HG03575 (cell line): ENCODE results near the gene RBBP4.

Experiments
- ATAC-seq: cut with Tn5 transposase; IDR thresholded peaks from one replicate; pipeline ENCODE4 v1.9.1; 2021; ENCODE audit not compliant: unreplicated experiment, insufficient number of reproducible peaks, low FRiP score; ENCODE audit errors: extremely low read depth

Gene RBBP4

DNA sequence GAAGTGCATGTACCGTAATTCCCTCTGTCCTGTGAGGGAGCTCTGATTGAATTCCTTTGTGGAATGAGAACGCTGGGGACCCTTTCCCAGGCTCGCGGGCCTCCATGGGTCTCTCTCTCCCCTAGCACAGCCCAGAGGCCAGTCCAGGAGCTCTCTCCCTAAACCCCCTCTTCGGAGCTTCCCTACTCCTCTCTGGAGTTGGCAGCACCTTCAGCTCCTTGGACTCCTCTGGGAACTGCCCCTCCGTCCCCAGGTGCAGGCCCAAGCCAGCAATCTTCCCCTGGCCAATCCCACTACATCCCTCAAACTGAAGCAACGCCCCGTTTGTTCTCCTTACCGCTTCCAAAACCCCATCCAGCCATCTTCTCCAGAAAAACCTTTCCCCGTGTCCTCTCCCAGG, 62.1 kb downstream of the RBBP4 start:
- ATAC-seq = no peak

GRCh38 chr1:32714277-32714676, 63.3 kb downstream of the RBBP4 start:
- ATAC-seq = no peak

DNA sequence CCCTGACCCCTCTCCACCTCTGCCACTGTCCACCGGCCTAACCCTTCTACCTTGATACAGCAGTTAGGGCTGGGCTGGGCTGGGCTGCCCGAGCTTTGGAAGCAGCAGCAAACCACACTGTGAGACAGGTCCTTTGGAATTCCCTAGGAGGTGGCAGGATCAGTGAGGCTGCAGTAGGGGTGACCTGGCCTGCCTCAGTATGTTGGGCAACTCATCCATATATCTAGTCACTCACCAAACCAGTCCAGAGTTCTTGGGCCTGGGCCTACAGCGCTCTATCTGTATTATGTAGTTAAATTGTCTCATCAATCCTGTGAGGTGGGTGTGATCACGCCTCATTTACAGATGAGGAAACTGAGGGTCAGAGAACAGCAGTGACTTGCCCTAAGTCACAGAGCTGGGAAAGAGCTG, 64.9 kb downstream of the RBBP4 start:
- ATAC-seq = no peak

DNA sequence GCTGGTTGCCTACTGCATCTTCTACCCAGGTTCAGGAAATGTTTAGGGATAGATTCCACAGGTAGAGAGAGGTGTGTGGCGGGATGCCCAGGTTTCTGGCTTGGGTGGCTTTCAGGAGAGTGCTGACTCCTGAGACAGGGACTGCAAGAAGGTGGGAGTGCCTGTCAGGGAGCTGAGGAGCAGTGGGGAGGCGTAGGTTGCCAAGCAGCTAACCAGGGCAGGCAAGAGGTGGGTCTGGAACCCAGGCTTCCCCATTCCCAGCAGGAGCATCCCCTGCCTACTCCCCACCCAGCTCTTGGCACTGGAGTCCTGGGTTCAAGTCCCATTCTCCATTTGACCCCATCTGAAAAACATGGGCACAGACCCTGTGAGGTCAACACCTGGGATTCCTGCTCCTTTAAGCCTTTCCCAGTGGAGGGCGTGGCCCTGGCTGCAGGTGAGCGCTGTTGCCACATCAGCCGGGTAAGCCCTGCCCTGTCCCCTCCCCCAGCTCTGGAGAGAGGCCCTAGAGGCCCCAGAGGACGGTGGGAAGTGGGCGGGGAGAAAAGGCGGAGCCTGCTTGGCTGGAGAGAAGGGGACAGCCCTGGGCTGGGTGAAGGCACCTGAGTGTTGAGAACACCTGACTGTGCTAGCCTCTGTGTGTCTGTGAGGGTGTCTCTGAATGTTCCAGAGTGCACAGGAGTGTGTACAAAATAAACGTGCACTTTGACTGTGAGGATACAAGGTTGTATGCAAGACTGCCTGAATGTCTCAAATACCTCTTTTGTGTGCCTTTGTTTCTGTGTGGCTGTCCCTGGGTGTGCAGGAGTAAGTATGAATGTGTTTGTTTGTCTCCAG, 65.5 kb downstream of the RBBP4 start:
- ATAC-seq = no peak

GRCh38 chr1:32717503-32717902, 66.5 kb downstream of the RBBP4 start:
- ATAC-seq = no peak

- no peak for ATAC-seq
These were observed 67.0 kb downstream of the RBBP4 start for GRCh38 chr1:32718036-32718435.

DNA sequence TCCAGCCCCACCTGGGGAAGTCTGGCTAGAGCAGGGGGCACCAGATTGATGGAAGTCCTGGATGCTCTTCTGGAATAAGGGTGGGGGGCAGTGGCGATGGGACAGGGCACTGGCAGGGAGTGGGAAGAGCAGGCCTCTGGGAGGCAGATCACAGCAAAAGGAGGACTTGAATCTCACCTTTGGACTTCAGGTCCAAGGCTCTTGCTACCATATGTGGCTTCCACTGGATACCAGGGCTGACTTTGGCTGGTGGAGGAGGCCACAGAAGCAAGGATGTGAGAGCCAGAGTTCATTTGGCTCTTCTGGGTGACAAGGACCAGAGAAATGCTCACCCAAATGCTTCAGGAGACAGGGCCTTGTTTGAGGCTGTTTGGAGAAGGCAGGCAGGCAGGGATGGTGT, 67.5 kb downstream of the RBBP4 start:
- no peak for ATAC-seq

DNA sequence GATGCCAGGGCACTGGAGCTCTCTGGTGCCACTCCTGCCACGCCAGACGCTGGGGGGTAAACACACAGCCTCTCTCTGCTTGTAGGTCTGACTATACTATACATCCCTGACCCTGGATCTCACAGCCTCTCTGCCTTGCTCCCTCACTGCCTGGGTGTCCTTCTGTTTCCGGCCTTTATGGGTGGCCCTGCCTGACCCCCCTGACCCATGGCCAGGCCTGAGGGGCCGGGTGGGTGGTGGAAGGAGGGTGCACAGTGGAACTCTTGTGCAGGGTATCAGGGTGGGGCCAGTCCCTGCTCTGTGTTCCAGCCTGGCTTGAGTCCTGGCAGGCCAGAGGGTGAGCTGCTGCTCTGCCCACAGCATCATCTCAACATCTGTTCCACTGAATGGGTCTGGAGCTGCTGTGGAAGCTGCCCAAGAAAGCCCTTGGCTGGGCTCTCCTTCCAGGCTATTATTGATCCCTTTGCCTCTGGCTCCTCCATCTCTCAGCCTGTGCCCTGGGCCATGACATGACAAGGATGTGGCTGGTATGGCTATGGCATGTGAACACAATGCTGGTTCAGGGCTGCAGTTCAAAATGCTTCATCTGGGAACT, 68.8 kb downstream of the RBBP4 start:
- no peak for ATAC-seq

DNA sequence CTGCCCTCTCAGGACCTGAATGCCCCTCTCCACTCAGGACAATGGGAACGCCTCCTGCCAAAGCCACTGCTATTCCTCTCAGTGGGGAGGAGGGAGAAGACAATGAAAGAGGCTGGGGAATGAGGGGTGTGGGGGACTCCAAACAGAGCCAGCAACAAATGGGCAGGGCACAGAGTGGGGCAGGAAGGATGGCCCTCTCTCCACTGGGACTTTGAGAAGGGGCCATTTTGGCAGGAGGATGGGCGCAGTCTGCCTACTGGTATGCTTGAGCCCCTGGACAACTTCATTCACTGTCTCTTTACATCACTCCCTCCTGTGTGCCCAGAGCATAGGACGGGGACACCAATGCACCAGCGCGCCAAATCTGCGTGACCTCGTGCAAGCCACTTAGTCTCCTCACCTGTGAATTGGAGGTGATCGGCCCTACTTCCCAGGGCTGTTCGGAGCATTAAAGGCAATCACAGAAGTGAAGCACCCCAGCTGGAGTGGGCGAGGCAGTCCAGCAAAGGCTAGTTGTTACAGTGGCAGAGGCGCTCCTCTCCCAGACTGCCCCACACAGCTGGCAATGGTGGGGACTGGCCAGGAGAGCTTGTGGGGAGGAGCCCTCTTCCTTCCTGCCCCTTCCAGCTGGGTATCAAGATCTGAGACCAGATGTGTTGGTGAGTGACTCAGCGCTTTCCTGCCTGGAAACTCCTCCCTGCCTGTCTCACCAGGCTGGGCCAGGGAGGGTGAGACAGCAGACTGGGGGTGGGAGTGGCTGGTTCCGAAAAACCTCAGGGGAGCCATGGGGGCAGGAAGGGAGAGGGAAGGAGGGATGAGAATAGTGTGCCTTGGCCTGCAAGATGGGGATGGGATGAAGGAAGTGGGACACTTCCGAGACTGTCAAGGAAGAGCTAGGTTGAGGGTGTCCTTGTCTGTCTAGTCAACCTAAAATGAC, 73.9 kb downstream of the RBBP4 start:
- ATAC-seq = no peak

DNA sequence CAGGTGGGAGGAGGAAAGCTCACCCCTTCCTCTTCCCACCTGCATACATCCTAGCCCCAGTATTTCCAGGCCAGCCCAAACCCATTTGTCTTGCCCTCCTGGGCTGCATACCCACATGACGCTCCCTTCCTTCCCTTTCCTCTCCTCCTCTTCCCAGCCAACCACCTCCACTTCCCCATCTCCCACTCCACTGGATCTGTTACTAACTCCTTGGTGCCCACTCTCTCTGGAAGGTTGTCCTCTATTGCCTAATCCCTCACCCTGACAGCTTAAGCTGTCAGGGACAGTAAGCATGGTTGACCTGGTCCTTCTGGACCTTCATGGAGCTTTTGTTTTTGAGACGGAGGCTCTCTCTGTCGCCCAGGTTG, 74.6 kb downstream of the RBBP4 start:
- no peak for ATAC-seq

- ATAC-seq = no peak
These were observed 76.9 kb downstream of the RBBP4 start for GRCh38 chr1:32727876-32728275.

DNA sequence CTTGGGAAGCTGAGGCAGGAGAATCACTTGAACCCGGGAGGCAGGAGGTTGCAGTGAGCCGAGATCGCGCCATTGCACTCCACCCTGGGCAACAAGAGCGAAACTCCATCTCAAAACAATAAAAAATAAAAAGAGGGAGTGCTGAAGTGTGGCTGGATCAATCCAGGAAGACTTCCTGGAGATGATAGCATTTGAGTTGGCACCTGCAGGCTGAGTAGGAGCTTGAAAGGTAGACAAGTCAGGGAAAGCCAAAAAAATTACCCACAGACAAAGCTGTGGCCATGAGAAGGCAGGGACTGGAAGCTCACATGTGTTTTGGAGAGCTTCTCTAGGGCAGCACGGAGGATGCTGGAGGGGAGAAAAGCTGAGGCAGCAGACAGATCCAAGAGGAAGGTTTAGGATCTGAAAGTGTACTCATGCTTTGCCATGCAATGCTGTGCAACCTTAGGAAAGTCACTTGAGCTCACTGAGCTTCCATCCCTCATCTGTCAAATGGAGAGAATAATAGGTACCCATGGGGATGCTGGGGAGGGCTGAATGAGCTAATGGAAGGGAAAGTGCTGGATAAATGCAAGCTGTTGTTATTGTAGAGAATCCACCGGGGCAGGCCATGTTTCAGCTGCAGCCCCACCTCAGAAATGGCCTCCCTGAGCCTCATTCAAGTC, 77.5 kb downstream of the RBBP4 start:
- ATAC-seq = no peak

- ATAC-seq = no peak
These were observed 78.4 kb downstream of the RBBP4 start for GRCh38 chr1:32729254-32730046.

DNA sequence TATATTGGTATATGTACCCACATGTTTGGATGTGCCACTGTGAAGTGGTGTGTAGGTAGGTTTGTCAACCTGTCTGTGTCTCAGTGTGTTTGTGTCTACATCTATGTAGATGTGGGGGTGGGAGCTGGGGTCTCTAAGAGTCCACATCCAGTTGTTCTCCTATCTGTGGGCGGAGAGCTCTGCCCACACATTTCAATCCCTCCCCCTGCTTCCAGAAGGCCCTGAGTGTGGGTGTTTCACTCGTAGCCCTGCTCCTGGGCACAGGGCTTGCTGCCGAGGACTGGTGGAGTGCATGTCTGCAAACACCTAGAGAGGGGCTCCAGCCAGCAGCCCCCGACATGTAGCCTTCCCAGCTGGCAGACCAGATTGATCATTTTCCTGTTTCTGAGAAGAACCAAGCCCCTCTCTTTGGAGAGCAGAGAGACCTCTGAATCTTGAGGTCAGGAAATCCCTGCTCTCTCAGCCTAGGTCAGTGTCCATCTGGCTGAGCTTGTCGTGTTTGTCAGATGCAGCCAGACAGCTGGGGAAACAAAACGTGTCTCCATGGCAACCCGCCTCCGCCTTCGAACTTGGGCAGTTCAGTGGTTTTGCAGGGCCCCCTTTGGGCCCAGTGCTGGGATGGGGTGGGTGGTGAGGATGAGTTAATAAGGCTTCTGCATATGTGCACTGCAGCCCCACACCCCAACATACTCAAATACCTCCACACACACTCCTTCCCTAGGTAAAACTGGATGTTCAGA, 82.7 kb downstream of the RBBP4 start:
- ATAC-seq = no peak
